NCI-H510A treated with DMSO at 0.1 percent for 48 hours (cell line): ENCODE results near the gene CPB1.

Experiments
- DNase-seq: peaks from one replicate; lab custom pipeline; 2025; lab: John Stamatoyannopoulos, UW

The CPB1 gene

DNA sequence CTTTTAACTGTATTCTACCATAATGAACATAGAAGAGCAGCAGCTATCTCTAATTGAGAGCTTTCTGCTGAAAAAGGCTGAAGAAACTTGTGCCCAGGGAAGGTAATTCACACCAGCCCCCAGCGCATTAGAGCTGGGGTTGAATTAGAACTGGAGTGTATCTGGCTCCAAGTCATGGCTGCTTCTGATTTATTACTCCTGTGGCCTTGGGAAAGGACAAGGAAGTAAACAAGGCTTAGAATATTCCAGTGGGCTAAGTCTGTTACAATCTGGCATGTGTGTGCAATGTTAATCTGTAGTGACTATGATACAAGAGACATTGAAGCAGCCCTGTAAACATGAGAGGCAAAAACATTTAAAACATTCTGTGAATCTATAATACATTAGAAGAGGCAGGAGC, 55.6 kb downstream of the CPB1 start:
- DNase-seq, result no peak

DNA sequence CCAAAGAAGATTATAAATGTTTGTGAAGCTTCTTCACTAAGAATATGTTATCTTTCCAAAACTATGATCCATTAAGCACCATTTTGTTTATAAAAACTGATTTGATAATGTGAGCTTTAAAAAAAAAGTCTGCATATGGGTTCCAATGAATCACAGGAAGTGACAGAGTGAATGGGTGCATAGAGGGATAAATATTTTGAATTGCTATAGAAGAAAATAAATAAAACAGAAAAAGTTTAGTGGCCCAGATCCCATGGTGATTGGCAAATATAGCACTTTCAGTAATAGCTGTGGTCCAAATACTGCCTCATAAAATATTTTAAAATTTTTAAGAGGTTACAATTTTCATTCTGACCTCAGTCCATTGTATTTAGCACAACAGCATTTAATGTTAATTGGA, 56.6 kb downstream of the CPB1 start:
- DNase-seq, result no peak

DNA sequence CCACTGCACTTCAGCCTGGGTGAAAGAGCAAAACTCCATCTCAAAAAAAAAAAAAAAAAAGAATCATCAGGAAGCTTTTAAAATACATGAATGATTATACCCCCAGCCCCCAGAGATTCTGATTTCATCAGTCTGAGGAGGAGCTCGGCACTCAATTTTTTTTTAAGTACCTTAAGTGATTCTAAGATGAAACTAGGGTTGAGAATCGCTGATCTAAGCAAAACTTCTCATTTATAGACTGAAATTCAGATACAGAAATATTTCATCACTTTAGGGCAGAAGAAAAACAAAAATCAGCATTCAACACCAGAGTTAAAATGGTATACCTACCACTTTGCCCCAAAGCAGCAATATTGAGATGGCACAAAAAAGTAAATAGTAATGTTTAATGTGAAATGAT, 62.2 kb downstream of the CPB1 start:
- no peak for DNase-seq

- no peak for DNase-seq
Measured at GRCh38 chr3:148896062-148896461, 68.5 kb downstream of the CPB1 start.

DNA sequence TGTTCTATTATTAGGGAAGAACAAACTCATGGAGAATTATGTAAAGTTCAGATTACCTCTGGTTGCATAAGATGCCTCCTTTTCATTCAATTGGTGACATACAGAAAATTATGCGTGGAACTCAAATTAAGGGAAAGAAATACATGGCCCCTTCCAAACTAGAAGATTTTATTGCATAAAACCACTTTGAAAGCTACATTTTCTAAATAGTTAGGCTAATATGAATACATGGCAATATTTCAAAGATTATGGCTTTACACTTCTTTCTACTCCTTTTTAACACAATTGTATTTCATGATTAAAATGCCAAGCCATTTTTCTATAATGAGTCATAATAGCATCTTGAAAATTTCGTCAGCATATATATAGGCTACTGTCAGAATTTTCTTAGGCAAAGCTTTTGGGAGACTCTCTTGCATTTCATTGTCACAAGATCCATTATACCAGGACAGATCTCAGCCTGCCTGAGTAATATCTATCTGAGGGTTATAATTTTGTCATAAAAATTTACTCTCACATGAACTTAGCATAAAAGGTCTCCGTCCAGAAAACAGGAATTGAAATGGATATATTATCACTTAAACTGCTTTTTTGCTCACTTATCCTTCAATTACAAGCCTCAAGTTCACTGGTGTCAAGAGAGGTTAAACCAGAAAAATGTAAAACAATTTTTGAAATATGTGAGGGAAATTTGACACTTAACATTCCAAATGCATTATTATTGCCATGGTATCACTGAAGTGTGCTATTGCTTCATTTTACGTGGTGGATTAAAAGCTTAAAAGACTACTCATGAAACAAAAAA, 74.6 kb downstream of the CPB1 start:
- DNase-seq, result no peak

DNA sequence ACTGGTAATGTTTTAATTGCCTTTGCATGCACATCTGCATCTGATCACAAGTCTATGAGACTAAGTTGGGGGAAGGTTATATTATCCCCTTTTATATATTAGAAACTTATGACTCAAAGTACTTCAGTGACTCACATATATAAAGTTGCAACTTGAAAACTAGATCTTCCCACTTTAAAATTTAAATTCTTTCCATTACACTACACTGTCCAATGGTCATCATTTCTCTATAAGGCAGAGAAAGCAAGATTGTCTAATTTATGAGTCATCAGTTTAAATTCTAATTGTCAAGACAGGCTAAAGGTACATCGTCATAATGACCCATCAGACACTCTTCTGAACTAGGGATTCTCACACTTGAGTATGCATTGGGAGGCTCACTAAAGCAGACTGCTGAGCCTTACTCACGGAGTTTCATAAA, 75.4 kb downstream of the CPB1 start:
- no peak for DNase-seq

- DNase-seq, result no peak
Measured at GRCh38 chr3:148903941-148904340, 76.3 kb downstream of the CPB1 start.

GRCh38 chr3:148906667-148907066, 79.1 kb downstream of the CPB1 start:
- DNase-seq, result no peak
